Immature natural killer cell (primary cell): Measurements from ENCODE around the gene C10orf90. TPM values are rescaled to one million over a fixed set of nuclear protein-coding genes. Genes with fewer than 3 reads are reported as not detected.
A peak's percentile ranks its signal among the peaks of the same experiment; 100 is the strongest.

Experiments used
- DNase-seq, 3 donors: peaks; one replicate each; pipeline ENCODE4 v3.0.0; 2022; ENCODE audit warnings: mixed read lengths in 1 of 3
- H3K27ac Mint-ChIP-seq, 6 donors: one replicate each; pipeline ENCODE4 v1.8.0; 2020; ENCODE audit warnings: mixed read lengths in 6 of 6, mild to moderate bottlenecking in 5 of 6, inconsistent platforms in 4 of 6, moderate library complexity in 3 of 6
- H3K27me3 Mint-ChIP-seq, 3 donors: one replicate each; pipeline ENCODE4 v1.8.0; 2020 to 2021; ENCODE audit warnings: low read depth in 3 of 3, mild to moderate bottlenecking in 3 of 3, mixed read lengths in 3 of 3, moderate library complexity in 3 of 3, inconsistent platforms in 1 of 3
- H3K36me3 Mint-ChIP-seq, 3 donors: one replicate each; pipeline ENCODE4 v1.8.0; 2020; ENCODE audit warnings: mixed read lengths in 3 of 3, inconsistent platforms in 2 of 3, mild to moderate bottlenecking in 2 of 3
- H3K4me1 Mint-ChIP-seq, 2 donors: one replicate each; pipeline ENCODE4 v1.8.0; 2020; ENCODE audit warnings: inconsistent platforms in 2 of 2, mild to moderate bottlenecking in 2 of 2, mixed read lengths in 2 of 2, moderate library complexity in 1 of 2
- H3K4me3 Mint-ChIP-seq, 5 donors: one replicate each; pipeline ENCODE4 v1.8.0; 2020; ENCODE audit warnings: mild to moderate bottlenecking in 5 of 5, mixed read lengths in 5 of 5, inconsistent platforms in 3 of 5, moderate library complexity in 3 of 5
- H3K9me3 Mint-ChIP-seq, 6 donors: one replicate each; pipeline ENCODE4 v1.8.0; 2020; ENCODE audit warnings: mild to moderate bottlenecking in 6 of 6, mixed read lengths in 6 of 6, inconsistent platforms in 4 of 6, moderate library complexity in 3 of 6
- polyA plus RNA-seq, 3 donors: library from polyadenylated mRNA; unstranded; fragments of 300-500 nt; fragmentation: Illumina TruSeq; gene quantifications; one replicate each; pipeline ENCODE4 v1.2.3, GENCODE V29; 2021

Gene C10orf90
- polyA plus RNA-seq, 3 donors from 2014 or later, result not detected

- DNase-seq, result no peak
- Mint-ChIP-seq H3K27ac (no peak overlapping the region), H3K4me1 (no peaks in the 10 kb centered on the region)
Measured at GRCh38 chr10:126455036-126455765, 215.3 kb downstream of the C10orf90 start.

GRCh38 chr10:126454045-126454751, 216.3 kb downstream of the C10orf90 start:
- DNase-seq, result no peak
- H3K9me3 Mint-ChIP-seq, result no peaks in the 10 kb centered on the region
- peaks cover 0 to 11% (median 6%) of the 10 kb centered on the region in 3 donors for H3K27me3 Mint-ChIP-seq
- no peaks in the 10 kb centered on the region for H3K4me1 Mint-ChIP-seq
- no peaks in the 10 kb centered on the region for H3K36me3 Mint-ChIP-seq
- no peak overlapping the region for H3K4me3 Mint-ChIP-seq
- no peak overlapping the region for H3K27ac Mint-ChIP-seq

More at GRCh38 chr10:126455036-126455765, 215.3 kb downstream of the C10orf90 start:
- Mint-ChIP-seq H3K9me3 (no peaks in the 10 kb centered on the region), H3K27me3 (peaks cover 0 to 9% (median 6%) of the 10 kb centered on the region in 3 donors), H3K36me3 (no peaks in the 10 kb centered on the region), H3K4me3 (no peak overlapping the region)

DNA sequence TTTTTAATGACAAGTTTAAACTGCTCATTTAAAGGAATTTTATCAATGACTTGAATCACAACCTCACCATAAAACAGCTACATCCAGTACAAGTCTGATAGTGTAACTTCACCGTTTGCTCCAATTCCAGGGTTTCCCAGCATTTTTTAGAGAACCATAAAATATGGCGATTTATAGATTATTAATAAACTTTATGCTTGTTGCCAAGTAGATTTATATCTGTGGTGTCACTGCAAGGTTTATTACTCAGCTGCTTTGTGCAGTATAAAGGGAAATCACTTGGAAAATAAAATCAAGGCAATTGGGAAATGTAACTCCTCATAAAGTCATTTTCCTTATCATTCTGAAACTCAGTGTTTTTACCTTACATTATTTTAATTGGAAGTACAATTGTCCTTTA, 218.2 kb downstream of the C10orf90 start:
- no peak overlapping the region for H3K27ac Mint-ChIP-seq
- H3K4me1 Mint-ChIP-seq, result no peaks in the 10 kb centered on the region
- no peak for DNase-seq
- H3K9me3 Mint-ChIP-seq, result peaks cover 0 to 1% (median 0%) of the 10 kb centered on the region in 6 donors
- peaks cover 0 to 11% (median 9%) of the 10 kb centered on the region in 3 donors for H3K27me3 Mint-ChIP-seq
- no peak overlapping the region for H3K4me3 Mint-ChIP-seq
- no peaks in the 10 kb centered on the region for H3K36me3 Mint-ChIP-seq

DNA sequence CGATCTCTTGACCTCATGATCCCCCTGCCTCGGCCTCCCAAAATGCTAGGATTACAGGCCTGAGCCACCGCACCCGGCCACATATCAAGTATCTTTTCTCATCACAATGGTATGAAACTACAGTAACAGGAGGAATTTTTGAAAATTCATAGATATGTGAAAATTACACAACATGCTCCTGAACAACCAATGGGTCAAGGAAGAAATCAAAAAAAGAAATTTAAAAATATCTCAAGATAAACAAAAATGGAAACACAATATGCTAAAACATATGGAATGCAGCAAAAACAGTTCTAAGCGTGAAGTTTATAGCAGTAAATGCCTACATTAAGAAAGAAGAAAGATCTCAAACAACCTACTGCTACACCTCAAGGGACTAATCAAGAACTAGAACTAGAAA, 222.4 kb downstream of the C10orf90 start:
- no peak overlapping the region for H3K4me3 Mint-ChIP-seq
- H3K4me1 Mint-ChIP-seq, result no peaks in the 10 kb centered on the region
- peaks cover 0 to 10% (median 0%) of the 10 kb centered on the region in 6 donors for H3K9me3 Mint-ChIP-seq
- no peak for DNase-seq
- H3K36me3 Mint-ChIP-seq, result no peaks in the 10 kb centered on the region
- H3K27me3 Mint-ChIP-seq, result peaks cover 0 to 16% (median 11%) of the 10 kb centered on the region in 3 donors
- H3K27ac Mint-ChIP-seq, result no peak overlapping the region

GRCh38 chr10:126439942-126440341, 230.6 kb downstream of the C10orf90 start:
- DNase-seq, result no peak

GRCh38 chr10:126438407-126438783, 232.1 kb downstream of the C10orf90 start:
- peaks cover 0 to 9% (median 3%) of the 10 kb centered on the region in 3 donors for H3K36me3 Mint-ChIP-seq
- H3K4me1 Mint-ChIP-seq, result no peaks in the 10 kb centered on the region
- no peak for DNase-seq
- H3K27me3 Mint-ChIP-seq, result peaks cover 3 to 21% (median 12%) of the 10 kb centered on the region in 3 donors
- H3K4me3 Mint-ChIP-seq, result no peak overlapping the region
- no peak overlapping the region for H3K27ac Mint-ChIP-seq
- H3K9me3 Mint-ChIP-seq, result no peaks in the 10 kb centered on the region

More at GRCh38 chr10:126439942-126440341, 230.6 kb downstream of the C10orf90 start:
- Mint-ChIP-seq H3K9me3 (peaks cover 0 to 7% (median 0%) of the 10 kb centered on the region in 6 donors), H3K27ac (no peak overlapping the region), H3K27me3 (peaks cover 3 to 27% (median 13%) of the 10 kb centered on the region in 3 donors), H3K4me3 (no peak overlapping the region), H3K36me3 (peaks cover 0 to 9% (median 3%) of the 10 kb centered on the region in 3 donors), H3K4me1 (no peaks in the 10 kb centered on the region)

DNA sequence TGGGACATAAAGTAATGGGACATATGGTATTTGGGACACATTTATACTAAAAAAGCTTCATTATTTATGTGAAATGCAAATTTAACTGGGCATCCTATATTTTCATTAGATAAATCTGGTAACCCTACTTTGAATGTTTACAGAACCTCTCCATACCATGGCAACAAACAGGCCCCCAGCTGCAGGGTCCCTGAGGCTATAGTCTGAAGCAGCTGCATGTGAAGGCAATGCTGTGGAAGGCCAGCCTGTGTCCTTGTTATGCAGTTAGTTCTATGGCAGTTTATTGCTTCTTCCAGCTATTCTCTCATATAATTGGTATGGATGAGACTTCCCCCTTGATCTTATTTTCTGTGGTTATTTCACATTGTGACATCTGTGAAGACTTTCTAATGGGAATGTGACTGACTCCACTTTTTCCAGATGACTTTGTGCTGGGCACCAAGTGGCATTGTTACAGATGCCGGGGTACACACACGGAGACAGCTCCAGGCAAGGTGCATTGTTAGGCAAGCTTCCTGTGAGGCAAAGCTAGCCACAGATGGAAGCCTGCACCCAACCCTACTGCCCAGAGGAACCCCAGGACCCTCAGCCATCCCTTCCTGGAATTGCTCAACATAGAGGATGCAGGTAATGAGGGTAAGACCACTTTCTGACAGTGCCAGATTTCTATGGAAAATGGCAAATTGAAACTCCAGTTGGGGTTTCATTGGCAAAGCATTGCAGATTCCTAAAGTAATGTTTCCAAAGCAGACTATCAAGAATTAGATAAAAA, 232.7 kb downstream of the C10orf90 start:
- Mint-ChIP-seq H3K27ac (no peak overlapping the region), H3K4me3 (no peak overlapping the region), H3K4me1 (peaks cover 0 to 3% of the 10 kb centered on the region in 2 donors), H3K27me3 (peaks cover 3 to 16% (median 9%) of the 10 kb centered on the region in 3 donors), H3K9me3 (no peaks in the 10 kb centered on the region), H3K36me3 (peaks cover 0 to 9% (median 3%) of the 10 kb centered on the region in 3 donors)
- no peak for DNase-seq

DNA sequence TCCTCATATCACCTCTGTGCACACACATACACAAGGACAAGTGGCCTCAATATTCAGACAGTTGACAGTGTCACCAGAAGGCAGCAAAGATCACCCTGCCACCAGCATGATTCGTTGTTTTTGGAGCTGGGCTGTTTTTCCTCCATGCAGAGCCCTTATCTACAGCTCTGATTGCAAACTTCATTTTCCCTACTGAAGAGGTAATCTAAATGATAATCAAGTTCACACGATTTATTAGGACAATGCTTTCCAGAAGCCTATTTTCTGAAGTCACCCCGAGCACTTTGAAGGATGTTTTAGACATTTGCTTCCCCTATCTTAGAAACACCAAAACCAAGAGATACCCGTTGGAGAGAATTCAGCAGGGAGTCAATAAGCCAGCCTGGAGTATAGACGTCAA, 236.3 kb downstream of the C10orf90 start:
- peaks cover 0 to 8% of the 10 kb centered on the region in 2 donors for H3K4me1 Mint-ChIP-seq
- no peaks in the 10 kb centered on the region for H3K9me3 Mint-ChIP-seq
- no peak for DNase-seq
- H3K4me3 Mint-ChIP-seq, result no peak overlapping the region
- H3K36me3 Mint-ChIP-seq, result peaks cover 0 to 3% (median 3%) of the 10 kb centered on the region in 3 donors
- peaks cover 3 to 21% (median 7%) of the 10 kb centered on the region in 3 donors for H3K27me3 Mint-ChIP-seq
- no peak overlapping the region for H3K27ac Mint-ChIP-seq

- Mint-ChIP-seq H3K4me3 (no peak overlapping the region), H3K4me1 (peaks cover 0 to 8% of the 10 kb centered on the region in 2 donors), H3K9me3 (no peaks in the 10 kb centered on the region), H3K27me3 (peaks cover 5 to 16% (median 7%) of the 10 kb centered on the region in 3 donors), H3K27ac (no peak overlapping the region), H3K36me3 (peaks cover 0 to 3% (median 0%) of the 10 kb centered on the region in 3 donors)
- DNase-seq, result no peak
Measured at GRCh38 chr10:126433351-126433750, 237.1 kb downstream of the C10orf90 start.

DNA sequence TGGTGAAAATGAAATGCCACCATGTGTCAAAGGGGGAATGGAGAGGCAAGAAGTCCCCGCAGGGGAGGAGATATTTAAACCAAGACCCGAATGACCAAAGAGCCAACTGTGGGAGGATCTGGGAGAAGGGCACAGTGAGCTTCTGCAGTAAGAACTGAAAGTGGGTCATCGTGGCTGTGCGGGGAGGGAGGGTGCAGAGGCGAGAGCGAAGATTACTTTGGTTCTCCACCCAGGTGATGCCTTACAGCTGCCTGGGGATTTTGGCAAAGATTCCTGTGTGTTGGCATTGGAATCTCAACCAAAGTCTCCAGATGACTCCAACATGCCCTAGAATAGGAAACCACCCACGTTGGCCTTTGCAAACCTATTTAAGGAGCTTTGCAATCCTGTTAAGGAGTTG, 238.0 kb downstream of the C10orf90 start:
- peak overlapping the region in 2 of 5 donors; percentile 51 to 60 for H3K4me3 Mint-ChIP-seq
- H3K9me3 Mint-ChIP-seq, result peaks cover 0 to 2% (median 0%) of the 10 kb centered on the region in 6 donors
- H3K27me3 Mint-ChIP-seq, result peaks cover 5 to 14% (median 10%) of the 10 kb centered on the region in 3 donors
- DNase-seq, result no peak
- H3K27ac Mint-ChIP-seq, result peak overlapping the region in 2 of 6 donors; percentile 5 to 54
- peaks cover 0 to 8% of the 10 kb centered on the region in 2 donors for H3K4me1 Mint-ChIP-seq
- peaks cover 0 to 3% (median 0%) of the 10 kb centered on the region in 3 donors for H3K36me3 Mint-ChIP-seq

GRCh38 chr10:126431816-126432215, 238.7 kb downstream of the C10orf90 start:
- Mint-ChIP-seq H3K27me3 (peaks cover 5 to 12% (median 7%) of the 10 kb centered on the region in 3 donors), H3K27ac (peak overlapping the region in 1 of 6 donors; percentile 26), H3K4me3 (no peak overlapping the region), H3K9me3 (peaks cover 0 to 2% (median 0%) of the 10 kb centered on the region in 6 donors), H3K36me3 (peaks cover 0 to under 1% (median 0%) of the 10 kb centered on the region in 3 donors), H3K4me1 (peaks cover 0 to 8% of the 10 kb centered on the region in 2 donors)
- no peak for DNase-seq

DNA sequence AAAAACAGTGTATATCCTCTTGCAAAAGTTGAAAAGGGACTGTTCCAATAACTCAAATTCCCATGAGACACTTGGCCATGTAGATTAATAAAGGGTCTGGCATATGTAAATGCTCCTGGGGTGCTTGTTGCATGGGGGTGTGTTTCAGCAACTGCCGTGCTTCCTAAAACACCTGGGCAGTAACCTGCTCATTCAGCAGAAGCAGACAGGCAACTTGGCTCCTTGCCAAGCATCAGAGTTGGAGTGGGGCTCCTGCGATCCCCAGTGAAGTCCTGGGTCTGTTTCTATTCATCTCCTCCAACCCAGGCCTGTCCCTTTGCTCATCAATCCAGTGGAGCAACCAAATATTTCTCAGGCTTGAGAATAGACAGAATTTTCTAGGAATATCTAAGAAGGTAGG, 240.0 kb downstream of the C10orf90 start:
- H3K36me3 Mint-ChIP-seq, result no peaks in the 10 kb centered on the region
- peaks cover 7 to 8% of the 10 kb centered on the region in 2 donors for H3K4me1 Mint-ChIP-seq
- DNase-seq, result no peak
- H3K27ac Mint-ChIP-seq, result no peak overlapping the region
- H3K27me3 Mint-ChIP-seq, result peaks cover 5 to 9% (median 6%) of the 10 kb centered on the region in 3 donors
- peaks cover 0 to 4% (median under 1%) of the 10 kb centered on the region in 6 donors for H3K9me3 Mint-ChIP-seq
- H3K4me3 Mint-ChIP-seq, result no peak overlapping the region

- H3K36me3 Mint-ChIP-seq, result peaks cover 0 to 1% (median 0%) of the 10 kb centered on the region in 3 donors
- no peak for DNase-seq
- H3K27ac Mint-ChIP-seq, result no peak overlapping the region
- peaks cover 0 to 10% (median 4%) of the 10 kb centered on the region in 6 donors for H3K9me3 Mint-ChIP-seq
- H3K4me1 Mint-ChIP-seq, result peaks cover 8 to 13% of the 10 kb centered on the region in 2 donors
- peaks cover 5 to 14% (median 8%) of the 10 kb centered on the region in 3 donors for H3K27me3 Mint-ChIP-seq
- H3K4me3 Mint-ChIP-seq, result no peak overlapping the region
Measured at GRCh38 chr10:126429275-126429674, 241.2 kb downstream of the C10orf90 start.
